HEK293T (cell line): ENCODE measurements around the gene MBOAT2.

Experiments
- CTCF ChIA-PET: fragments of 350-600 bp; formaldehyde crosslinking; extraction: SDS; loops from one replicate; lab custom pipeline; 2021; ENCODE audit warnings: antibody characterized with exemption, inconsistent platforms; lab: Yijun Ruan, JAX
- POLR2A ChIA-PET: fragments of 350-600 bp; formaldehyde crosslinking; extraction: SDS; loops from one replicate; lab custom pipeline; 2020; ENCODE audit warnings: antibody characterized with exemption, inconsistent platforms; lab: Yijun Ruan, JAX
- DNase-seq: peaks from one replicate; pipeline ENCODE4 v3.0.0; 2012; ENCODE audit warnings: mixed read lengths; ENCODE audit errors: extremely low spot score
- ARNT ChIP-seq: fragments of 450-650 bp; IDR thresholded peaks from 2 replicates; pipeline ENCODE4 v1.6.1; 2017; ENCODE audit warnings: mild to moderate bottlenecking
- BHLHE40 ChIP-seq: fragments of 450-650 bp; IDR thresholded peaks from 2 replicates; pipeline ENCODE4 v1.6.1; 2016; ENCODE audit warnings: mild to moderate bottlenecking, moderate library complexity, borderline replicate concordance
- CTBP1 ChIP-seq: fragments of 450-650 bp; IDR thresholded peaks from 2 replicates; pipeline ENCODE4 v1.6.1; 2016; ENCODE audit warnings: borderline replicate concordance
- ELF4 ChIP-seq: fragments of 450-650 bp; IDR thresholded peaks from 2 replicates; pipeline ENCODE4 v1.6.1; 2017; ENCODE audit warnings: antibody characterized with exemption
- FOXA1 ChIP-seq: fragments of 450-650 bp; IDR thresholded peaks from 2 replicates; pipeline ENCODE4 v1.6.1; 2016; ENCODE audit warnings: mild to moderate bottlenecking
- FOXK2 ChIP-seq: fragments of 450-650 bp; IDR thresholded peaks from 2 replicates; pipeline ENCODE4 v1.6.1; 2016; ENCODE audit warnings: mild to moderate bottlenecking
- FOXM1 ChIP-seq: fragments of 450-650 bp; IDR thresholded peaks from 2 replicates; pipeline ENCODE4 v1.6.1; 2017; ENCODE audit warnings: mild to moderate bottlenecking, borderline replicate concordance
- HDGF ChIP-seq: fragments of 450-650 bp; IDR thresholded peaks from 2 replicates; pipeline ENCODE4 v1.6.1; 2017; ENCODE audit warnings: antibody characterized with exemption, borderline replicate concordance
- L3MBTL2 ChIP-seq: fragments of 450-650 bp; conservative IDR thresholded peaks from 2 replicates; pipeline ENCODE4 v1.6.1; 2016; ENCODE audit warnings: mild to moderate bottlenecking
- LEF1 ChIP-seq: fragments of 450-650 bp; IDR thresholded peaks from 2 replicates; pipeline ENCODE4 v1.6.1; 2017; ENCODE audit warnings: mild to moderate bottlenecking, borderline replicate concordance
- NFRKB ChIP-seq: fragments of 450-650 bp; IDR thresholded peaks from 2 replicates; pipeline ENCODE4 v1.6.1; 2016; ENCODE audit warnings: mild to moderate bottlenecking, moderate library complexity
- PKNOX1 ChIP-seq: fragments of 450-650 bp; IDR thresholded peaks from 2 replicates; pipeline ENCODE4 v1.6.1; 2016
- SP1 ChIP-seq: fragments of 450-650 bp; IDR thresholded peaks from 2 replicates; pipeline ENCODE4 v1.6.1; 2017
- SUZ12 ChIP-seq: fragments of 450-650 bp; IDR thresholded peaks from 2 replicates; pipeline ENCODE4 v1.6.1; 2016; ENCODE audit warnings: mild to moderate bottlenecking
- TARDBP ChIP-seq: fragments of 450-650 bp; IDR thresholded peaks from 2 replicates; pipeline ENCODE4 v1.6.1; 2016
- ZNF384 ChIP-seq: fragments of 450-650 bp; IDR thresholded peaks from 2 replicates; pipeline ENCODE4 v1.6.1; 2016

MBOAT2 gene

GRCh38 chr2:8827729-8828128 is 175.8 kb downstream of the MBOAT2 start:
- CTCF ChIA-PET: no interaction called here
- POLR2A ChIA-PET: no interaction called here
- no peak for DNase-seq
- TF ChIP-seq TARDBP (no peak), PKNOX1 (no peak), HDGF (no peak), ELF4 (no peak), CTBP1 (no peak), SUZ12 (no peak), LEF1 (no peak), ZNF384 (no peak), ARNT (no peak), NFRKB (no peak)

- DNase-seq: no peak
- TF ChIP-seq NFRKB (no peak), ELF4 (no peak), HDGF (no peak), FOXM1 (no peak), FOXK2 (no peak), PKNOX1 (no peak), SUZ12 (no peak), CTBP1 (no peak)
- CTCF ChIA-PET: no interaction called here
These were observed 181.3 kb downstream of the MBOAT2 start for GRCh38 chr2:8822218-8822617.

GRCh38 chr2:8821276-8822217 is 181.9 kb downstream of the MBOAT2 start:
- no peak for DNase-seq
- CTCF ChIA-PET: no interaction called here
- POLR2A ChIA-PET: interaction anchor here (0.7 kb wide), 1 partner anchor 19 kb away, joined by 3 read pairs; no protein-coding TSS in a partner anchor
- TF ChIP-seq BHLHE40 (no peak), ARNT (no peak), HDGF (no peak), NFRKB (no peak), SP1 (no peak), FOXK2 (no peak), PKNOX1 (no peak), LEF1 (no peak), L3MBTL2 (no peak), ZNF384 (no peak), FOXA1 (no peak), SUZ12 (no peak), CTBP1 (no peak), FOXM1 (no peak), TARDBP (no peak)

More at GRCh38 chr2:8822218-8822617, 181.3 kb downstream of the MBOAT2 start:
- POLR2A ChIA-PET: no interaction called here

- no peak for DNase-seq
- CTCF ChIA-PET: no interaction called here
- POLR2A ChIA-PET: no interaction called here
These were observed 183.5 kb downstream of the MBOAT2 start for GRCh38 chr2:8819948-8820347.

GRCh38 chr2:8819194-8819593 is 184.3 kb downstream of the MBOAT2 start:
- POLR2A ChIA-PET: no interaction called here
- CTCF ChIA-PET: no interaction called here
- TF ChIP-seq BHLHE40: no peak
- no peak for TF ChIP-seq ELF4
- TF ChIP-seq L3MBTL2: no peak
- no peak for TF ChIP-seq LEF1
- no peak for TF ChIP-seq ZNF384
- TF ChIP-seq SP1: no peak
- no peak for TF ChIP-seq SUZ12
- no peak for TF ChIP-seq FOXK2
- TF ChIP-seq FOXM1: no peak
- no peak for DNase-seq

More at GRCh38 chr2:8819948-8820347, 183.5 kb downstream of the MBOAT2 start:
- no peak for TF ChIP-seq ARNT
- TF ChIP-seq FOXA1: no peak
- no peak for TF ChIP-seq SP1
- TF ChIP-seq HDGF: no peak
- no peak for TF ChIP-seq TARDBP
- TF ChIP-seq LEF1: no peak

- ChIA-PET CTCF (interaction anchor here (0.6 kb wide), 1 partner anchor 270 kb away, joined by 3 read pairs; no protein-coding TSS in a partner anchor), POLR2A (no interaction called here)
- DNase-seq: no peak
- TF ChIP-seq SP1: no peak
- TF ChIP-seq SUZ12: no peak
These were observed 186.3 kb downstream of the MBOAT2 start for GRCh38 chr2:8817221-8817620.
